HG03060 (cell line): ENCODE data around the gene NTM.

Experiments used
- ATAC-seq: cut with Tn5 transposase; IDR thresholded peaks from one replicate; pipeline ENCODE4 v1.9.1; 2021; ENCODE audit warnings: low read depth, moderate number of reproducible peaks; ENCODE audit not compliant: unreplicated experiment

NTM gene

GRCh38 chr11:131964698-131965483 is 594.5 kb downstream of the NTM start:
- ATAC-seq, result no peak

- ATAC-seq, result no peak
Measured at GRCh38 chr11:131965504-131965903, 595.1 kb downstream of the NTM start.

- ATAC-seq, result no peak
Measured at GRCh38 chr11:131966667-131967066, 596.3 kb downstream of the NTM start.

- ATAC-seq, result no peak
Measured at GRCh38 chr11:131969261-131969660, 598.8 kb downstream of the NTM start.

- no peak for ATAC-seq
Measured at GRCh38 chr11:131973061-131973460, 602.6 kb downstream of the NTM start.

GRCh38 chr11:131975619-131976018 is 605.2 kb downstream of the NTM start:
- no peak for ATAC-seq

- ATAC-seq, result no peak
Measured at GRCh38 chr11:131976021-131976420, 605.6 kb downstream of the NTM start.

GRCh38 chr11:131977231-131977630 is 606.8 kb downstream of the NTM start:
- ATAC-seq, result no peak

GRCh38 chr11:131977854-131978253 is 607.4 kb downstream of the NTM start:
- no peak for ATAC-seq

GRCh38 chr11:131978351-131978750 is 607.9 kb downstream of the NTM start:
- no peak for ATAC-seq

GRCh38 chr11:131979364-131979763 is 608.9 kb downstream of the NTM start:
- ATAC-seq, result no peak

GRCh38 chr11:131980199-131980598 is 609.8 kb downstream of the NTM start:
- ATAC-seq, result no peak

GRCh38 chr11:131980888-131981668 is 610.7 kb downstream of the NTM start:
- ATAC-seq, result no peak

GRCh38 chr11:131982154-131982553 is 611.7 kb downstream of the NTM start:
- no peak for ATAC-seq

- no peak for ATAC-seq
Measured at GRCh38 chr11:131985846-131986301, 615.5 kb downstream of the NTM start.

- no peak for ATAC-seq
Measured at GRCh38 chr11:131987703-131988102, 617.3 kb downstream of the NTM start.

GRCh38 chr11:131991606-131992005 is 621.2 kb downstream of the NTM start:
- no peak for ATAC-seq

GRCh38 chr11:131993246-131993645 is 622.8 kb downstream of the NTM start:
- no peak for ATAC-seq

- no peak for ATAC-seq
Measured at GRCh38 chr11:131998020-131998419, 627.6 kb downstream of the NTM start.

GRCh38 chr11:131999084-131999483 is 628.7 kb downstream of the NTM start:
- ATAC-seq, result no peak

- no peak for ATAC-seq
Measured at GRCh38 chr11:131999955-132000354, 629.5 kb downstream of the NTM start.

- ATAC-seq, result no peak
Measured at GRCh38 chr11:132005887-132006286, 635.5 kb downstream of the NTM start.
